ENCODE measurements around the gene NF1. TPM values are rescaled to one million over a fixed set of nuclear protein-coding genes. Genes with fewer than 3 reads are reported as not detected.
"Not testable (repeated sequence)": the region's sequence is repeated elsewhere in the genome, so short reads cannot be mapped to it uniquely, and the experiment has no call there.

Gene NF1
- total RNA-seq, 2 donors from 2014 or later, result 62.3 to 68.0 TPM

DNA sequence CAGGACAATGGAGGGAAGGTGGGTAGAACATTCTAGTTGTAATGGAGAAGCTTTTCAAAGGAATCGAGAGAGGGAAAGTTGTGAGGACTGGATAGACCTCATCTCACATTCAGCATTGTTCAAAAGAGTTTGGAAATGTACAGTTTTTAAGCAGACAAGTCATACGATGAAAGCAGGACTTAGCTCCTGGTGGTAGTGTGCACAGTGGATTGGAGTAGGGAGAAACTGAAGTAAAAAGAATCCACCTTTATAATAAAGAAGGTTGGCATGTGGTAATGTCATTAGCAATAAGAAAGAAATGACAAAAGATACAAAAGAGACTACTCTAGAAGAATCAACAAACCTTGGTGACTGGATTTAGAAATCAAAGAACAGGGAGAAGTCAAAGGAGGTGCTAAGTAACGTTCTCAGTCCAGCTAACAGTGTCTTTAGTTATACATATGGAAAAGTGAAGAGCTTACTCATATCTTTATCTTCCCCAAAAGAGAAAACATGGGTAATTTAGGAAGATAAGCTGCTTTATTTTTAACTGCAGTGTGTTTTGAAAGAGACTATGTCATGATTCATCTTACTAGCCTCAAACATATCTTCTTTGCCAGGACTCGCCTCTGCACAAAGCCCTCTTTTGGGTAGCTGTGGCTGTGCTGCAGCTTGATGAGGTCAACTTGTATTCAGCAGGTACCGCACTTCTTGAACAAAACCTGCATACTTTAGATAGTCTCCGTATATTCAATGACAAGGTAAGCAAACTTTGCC is 245.3 kb downstream of the NF1 start:
- 78% methylated on average over 6 of the region's 6 CpGs for WGBS
- no peaks in the 10 kb centered on the region for H3K4me1 ChIP-seq (replicated peaks)
- H3K9me3 ChIP-seq, result no peaks in the 10 kb centered on the region
- no peak overlapping the region for H3K4me3 ChIP-seq
- no peaks in the 10 kb centered on the region for H3K36me3 ChIP-seq
- DNase-seq (ENCODE audit: low spot score), result no peak
- intact Hi-C loops (cut with DNase I), result no loop called here
- TF ChIP-seq, protein P1, sequence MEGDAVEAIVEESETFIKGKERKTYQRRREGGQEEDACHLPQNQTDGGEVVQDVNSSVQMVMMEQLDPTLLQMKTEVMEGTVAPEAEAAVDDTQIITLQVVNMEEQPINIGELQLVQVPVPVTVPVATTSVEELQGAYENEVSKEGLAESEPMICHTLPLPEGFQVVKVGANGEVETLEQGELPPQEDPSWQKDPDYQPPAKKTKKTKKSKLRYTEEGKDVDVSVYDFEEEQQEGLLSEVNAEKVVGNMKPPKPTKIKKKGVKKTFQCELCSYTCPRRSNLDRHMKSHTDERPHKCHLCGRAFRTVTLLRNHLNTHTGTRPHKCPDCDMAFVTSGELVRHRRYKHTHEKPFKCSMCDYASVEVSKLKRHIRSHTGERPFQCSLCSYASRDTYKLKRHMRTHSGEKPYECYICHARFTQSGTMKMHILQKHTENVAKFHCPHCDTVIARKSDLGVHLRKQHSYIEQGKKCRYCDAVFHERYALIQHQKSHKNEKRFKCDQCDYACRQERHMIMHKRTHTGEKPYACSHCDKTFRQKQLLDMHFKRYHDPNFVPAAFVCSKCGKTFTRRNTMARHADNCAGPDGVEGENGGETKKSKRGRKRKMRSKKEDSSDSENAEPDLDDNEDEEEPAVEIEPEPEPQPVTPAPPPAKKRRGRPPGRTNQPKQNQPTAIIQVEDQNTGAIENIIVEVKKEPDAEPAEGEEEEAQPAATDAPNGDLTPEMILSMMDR (IDR thresholded peaks at IDR 0.05), result no peak
- TF ChIP-seq POLR2AphosphoS5 (IDR thresholded peaks at IDR 0.05), result no peak
- TF ChIP-seq POLR2A (IDR thresholded peaks at IDR 0.05), result no peak
- H3K27me3 ChIP-seq (replicated peaks; ENCODE audit: insufficient read depth), result no peaks in the 10 kb centered on the region
- no peak overlapping the region for H3K27ac ChIP-seq

- H3K27ac ChIP-seq; H3K36me3 ChIP-seq; DNase-seq (ENCODE audit: low spot score); intact Hi-C loops (cut with DNase I); H3K9me3 ChIP-seq; H3K4me1 ChIP-seq (replicated peaks); H3K27me3 ChIP-seq (replicated peaks; ENCODE audit: insufficient read depth); H3K4me3 ChIP-seq: not testable (repeated sequence)
- WGBS, result 96% methylated on average over 20 of the region's 34 CpGs
Measured at GRCh38 chr17:31345191-31345747, 250.5 kb downstream of the NF1 start.

DNA sequence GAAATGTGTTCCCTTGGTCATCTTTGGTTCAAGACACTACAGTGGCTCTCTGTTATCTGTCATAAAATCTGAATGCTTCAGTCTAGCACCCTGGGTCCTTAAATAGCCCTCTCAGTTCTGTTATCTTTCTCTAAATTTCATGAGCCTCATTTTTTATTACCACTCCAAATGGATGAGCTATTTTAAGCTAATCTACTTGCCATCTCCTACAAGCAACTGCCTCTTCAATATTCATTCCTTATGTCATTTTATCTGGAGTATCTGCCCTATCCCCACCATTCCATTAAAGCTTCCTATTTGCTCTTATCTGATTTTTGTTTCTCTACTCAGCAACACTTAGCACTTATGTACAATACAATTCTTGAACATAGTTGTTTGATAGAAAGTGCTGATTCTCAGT is 254.7 kb downstream of the NF1 start:
- no peaks in the 10 kb centered on the region for H3K9me3 ChIP-seq
- no peak overlapping the region for H3K4me3 ChIP-seq
- intact Hi-C loops (cut with DNase I), result no loop called here
- H3K27ac ChIP-seq, result no peak overlapping the region
- no peaks in the 10 kb centered on the region for H3K4me1 ChIP-seq (replicated peaks)
- H3K36me3 ChIP-seq, result no peaks in the 10 kb centered on the region
- no peak for DNase-seq (ENCODE audit: low spot score)
- TF ChIP-seq, protein P1 (IDR thresholded peaks at IDR 0.05), result no peak
- no peaks in the 10 kb centered on the region for H3K27me3 ChIP-seq (replicated peaks; ENCODE audit: insufficient read depth)

GRCh38 chr17:31355935-31356334 is 261.2 kb downstream of the NF1 start:
- DNase-seq (ENCODE audit: low spot score), result no peak
- Histone ChIP-seq H3K9me3 (no peaks in the 10 kb centered on the region), H3K27ac (no peak overlapping the region), H3K4me3 (no peak overlapping the region), H3K27me3 (replicated peaks; ENCODE audit: insufficient read depth) (no peaks in the 10 kb centered on the region), H3K36me3 (no peaks in the 10 kb centered on the region), H3K4me1 (replicated peaks) (no peaks in the 10 kb centered on the region)
- TF ChIP-seq POLR2AphosphoS5 (IDR thresholded peaks at IDR 0.05), result no peak
- TF ChIP-seq, protein P1 (IDR thresholded peaks at IDR 0.05), result no peak
- TF ChIP-seq POLR2A (IDR thresholded peaks at IDR 0.05), result no peak
- WGBS, result 68% methylated on average over 1 of the region's 1 CpG
- intact Hi-C loops (cut with DNase I), result no loop called here

DNA sequence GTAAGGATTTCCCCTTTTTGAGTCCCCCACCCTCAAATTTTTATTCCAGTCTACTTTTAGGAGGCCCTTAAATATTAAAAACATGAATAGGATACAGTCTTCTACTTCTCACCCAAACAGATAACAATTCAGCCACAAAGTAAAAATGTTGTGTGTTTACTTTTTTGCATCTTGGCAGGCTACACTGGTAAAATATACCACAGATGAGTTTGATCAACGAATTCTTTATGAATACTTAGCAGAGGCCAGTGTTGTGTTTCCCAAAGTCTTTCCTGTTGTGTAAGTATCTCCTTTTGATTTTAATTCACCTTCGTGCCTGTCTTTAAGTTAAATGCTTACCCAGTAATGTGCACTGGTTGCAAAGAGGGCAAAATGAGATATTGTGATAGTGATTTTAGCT is 262.3 kb downstream of the NF1 start:
- Histone ChIP-seq H3K27ac (no peak overlapping the region), H3K4me1 (replicated peaks) (no peaks in the 10 kb centered on the region), H3K36me3 (no peaks in the 10 kb centered on the region), H3K4me3 (no peak overlapping the region), H3K9me3 (no peaks in the 10 kb centered on the region), H3K27me3 (replicated peaks; ENCODE audit: insufficient read depth) (no peaks in the 10 kb centered on the region)
- TF ChIP-seq POLR2A (IDR thresholded peaks at IDR 0.05), result no peak
- TF ChIP-seq, protein P1 (IDR thresholded peaks at IDR 0.05), result no peak
- no peak for TF ChIP-seq POLR2AphosphoS5 (IDR thresholded peaks at IDR 0.05)
- WGBS, result 59% methylated on average over 2 of the region's 2 CpGs
- no peak for DNase-seq (ENCODE audit: low spot score)
- intact Hi-C loops (cut with DNase I), result no loop called here

All from prostate gland (tissue), 2 donors.